HG02623 (cell line): ENCODE measurements around the gene ZNF787.

Experiments
- ATAC-seq: cut with Tn5 transposase; IDR thresholded peaks from one replicate; pipeline ENCODE4 v1.9.1; 2021; ENCODE audit warnings: moderate library complexity; ENCODE audit not compliant: unreplicated experiment

The ZNF787 gene

DNA sequence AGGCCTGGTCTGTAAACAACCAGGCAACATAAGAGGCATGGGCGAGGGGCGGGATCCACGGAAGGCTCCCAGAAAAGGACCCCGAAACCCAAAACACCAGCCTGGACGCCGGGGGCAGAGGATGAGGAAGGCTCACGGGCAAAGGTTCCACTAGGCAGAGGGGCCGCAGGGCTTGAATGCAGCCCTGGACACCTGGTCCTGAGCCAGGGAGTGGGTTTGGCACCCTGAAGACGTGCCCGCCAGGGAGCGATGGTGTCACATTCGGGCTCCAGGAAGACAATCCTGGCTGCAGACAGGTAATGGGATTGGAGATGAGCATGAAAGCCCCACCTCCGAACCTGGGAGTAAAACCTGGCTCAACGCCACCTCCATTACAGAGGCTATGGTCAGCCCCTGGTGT is 31.8 kb downstream of the ZNF787 start:
- ATAC-seq, result no peak

DNA sequence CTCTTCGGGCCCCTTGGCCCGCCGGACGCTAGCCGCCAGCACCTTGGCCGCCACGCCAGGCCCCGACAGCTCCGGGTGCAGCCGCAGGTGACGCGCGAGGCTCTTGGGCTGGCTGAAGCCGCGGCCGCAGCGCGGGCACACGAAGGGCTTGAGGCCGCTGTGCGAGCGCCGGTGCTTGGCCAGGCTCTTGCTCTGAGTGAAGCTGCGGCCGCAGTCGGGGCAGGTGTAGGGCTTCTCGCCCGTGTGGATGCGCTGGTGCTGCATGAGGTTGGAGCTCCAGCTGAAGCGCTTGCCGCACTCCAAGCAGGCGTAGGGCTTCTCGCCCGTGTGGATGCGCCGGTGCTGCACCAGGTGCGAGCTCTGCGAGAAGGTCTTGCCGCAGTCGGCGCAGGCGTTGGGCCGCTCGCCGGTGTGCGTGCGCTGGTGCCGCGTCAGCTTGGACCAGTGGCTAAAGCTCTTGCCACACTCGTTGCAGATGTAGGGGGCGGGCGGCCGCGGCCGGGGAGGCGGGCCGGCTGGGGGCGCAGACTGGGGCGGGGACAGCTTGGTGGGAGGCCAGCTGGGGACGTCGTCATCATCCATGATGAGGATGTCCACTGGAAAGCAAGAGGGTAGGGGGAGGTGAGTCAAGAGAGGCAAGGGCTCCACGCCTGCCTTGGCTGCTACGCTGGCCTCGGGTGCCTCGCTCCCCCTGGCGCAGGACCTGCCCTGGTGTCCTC is 32.4 kb downstream of the ZNF787 start:
- ATAC-seq, result no peak

- no peak for ATAC-seq
These were observed 33.2 kb downstream of the ZNF787 start for GRCh38 chr19:56087647-56088496.

GRCh38 chr19:56086671-56087430 is 34.2 kb downstream of the ZNF787 start:
- ATAC-seq, result no peak

DNA sequence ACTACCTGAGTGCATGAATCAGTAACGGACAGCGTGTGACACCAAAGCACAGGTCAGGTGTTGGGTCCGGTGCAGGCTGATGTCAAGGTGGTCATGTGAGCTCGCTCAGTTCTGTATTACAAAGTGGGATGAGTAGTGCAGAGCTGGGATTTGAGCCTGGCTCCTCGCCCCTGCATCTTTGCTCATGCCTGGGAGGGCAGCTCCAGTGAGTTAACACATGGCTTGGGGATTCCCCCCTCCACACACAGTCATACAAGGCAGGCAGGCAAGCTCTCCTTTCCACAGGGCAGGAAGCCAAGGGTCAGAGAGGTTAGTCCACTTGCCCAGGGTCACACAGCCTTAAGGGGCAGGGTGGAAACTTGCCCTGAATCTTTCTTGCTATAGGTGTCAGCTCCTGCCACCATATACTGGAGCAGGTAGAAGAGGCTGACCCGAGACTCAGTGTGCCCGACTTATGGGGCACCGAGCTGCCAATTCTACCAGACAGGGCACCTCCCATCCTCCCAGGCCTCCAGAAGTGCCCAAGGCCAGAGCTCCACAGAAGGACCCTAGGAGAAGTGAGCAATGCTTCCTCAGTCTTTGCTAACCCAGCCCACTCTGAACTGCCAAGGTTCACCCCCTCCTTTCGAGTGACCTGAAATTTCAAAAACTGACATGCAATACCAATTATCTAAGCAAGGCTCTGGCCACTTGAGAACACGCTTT is 35.4 kb downstream of the ZNF787 start:
- ATAC-seq, result no peak

- ATAC-seq, result no peak
These were observed 36.1 kb downstream of the ZNF787 start for GRCh38 chr19:56084835-56085536.

DNA sequence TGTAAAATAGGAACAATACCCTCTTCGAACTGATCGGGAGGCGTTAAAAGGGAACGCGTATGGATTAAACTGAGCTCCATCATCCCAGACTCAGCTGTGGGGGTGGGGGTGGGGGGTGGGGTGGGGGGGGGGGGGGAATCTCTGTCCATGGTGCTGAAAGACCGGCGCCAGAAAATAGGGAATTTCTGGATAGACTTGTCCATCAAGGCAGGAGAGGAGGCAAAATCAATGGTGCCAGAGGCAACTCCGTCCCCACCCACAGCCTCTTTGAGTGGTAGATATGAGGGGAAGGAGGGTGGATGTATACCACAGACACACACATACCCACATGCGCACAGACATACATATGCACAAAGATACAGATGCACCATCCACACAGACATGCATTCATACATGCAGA is 37.4 kb downstream of the ZNF787 start:
- no peak for ATAC-seq

- peak; percentile 80 for ATAC-seq
These were observed 40.3 kb downstream of the ZNF787 start for GRCh38 chr19:56080669-56081401.

GRCh38 chr19:56079609-56080008 is 41.5 kb downstream of the ZNF787 start:
- ATAC-seq, result no peak

GRCh38 chr19:56076498-56076897 is 44.6 kb downstream of the ZNF787 start:
- ATAC-seq, result no peak

DNA sequence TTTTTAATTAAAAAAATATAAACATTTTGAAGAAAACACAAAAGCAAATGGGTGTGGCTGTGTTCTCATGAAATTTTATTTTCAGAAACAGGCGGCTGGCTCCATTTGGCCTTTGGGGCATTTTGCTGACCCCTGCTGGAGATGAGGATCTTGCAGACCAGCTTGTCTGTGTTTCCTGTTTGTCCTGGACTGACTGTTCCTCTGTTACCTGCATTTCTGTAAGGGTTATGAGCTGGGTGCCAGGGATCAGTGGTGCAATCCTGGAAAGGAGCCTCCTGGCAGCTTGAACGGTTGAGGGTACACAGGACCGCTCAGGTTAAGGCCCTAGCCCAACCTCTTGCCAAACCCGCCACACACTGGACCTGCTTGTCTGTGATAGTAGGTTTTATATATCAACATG is 49.9 kb downstream of the ZNF787 start:
- ATAC-seq, result no peak

DNA sequence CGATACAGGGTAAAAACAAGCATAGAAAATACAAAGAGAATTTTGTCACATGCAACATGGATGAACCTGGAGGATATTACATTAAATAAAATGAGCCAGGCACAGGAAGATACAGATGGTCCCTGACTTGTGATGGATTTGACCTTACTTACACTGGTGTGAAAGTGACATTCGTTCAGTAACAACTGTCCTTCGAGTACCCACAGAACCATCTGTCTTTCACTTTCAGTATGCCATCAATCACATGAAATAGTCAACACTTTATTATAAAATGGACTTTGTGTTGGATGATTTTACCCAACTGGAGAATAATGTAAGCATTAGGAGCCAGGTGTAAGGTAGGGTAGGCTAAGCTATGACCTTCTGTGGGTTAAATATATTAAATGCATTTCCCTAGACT is 51.5 kb downstream of the ZNF787 start:
- no peak for ATAC-seq

- ATAC-seq, result no peak
These were observed 54.7 kb downstream of the ZNF787 start for GRCh38 chr19:56066152-56067023.

DNA sequence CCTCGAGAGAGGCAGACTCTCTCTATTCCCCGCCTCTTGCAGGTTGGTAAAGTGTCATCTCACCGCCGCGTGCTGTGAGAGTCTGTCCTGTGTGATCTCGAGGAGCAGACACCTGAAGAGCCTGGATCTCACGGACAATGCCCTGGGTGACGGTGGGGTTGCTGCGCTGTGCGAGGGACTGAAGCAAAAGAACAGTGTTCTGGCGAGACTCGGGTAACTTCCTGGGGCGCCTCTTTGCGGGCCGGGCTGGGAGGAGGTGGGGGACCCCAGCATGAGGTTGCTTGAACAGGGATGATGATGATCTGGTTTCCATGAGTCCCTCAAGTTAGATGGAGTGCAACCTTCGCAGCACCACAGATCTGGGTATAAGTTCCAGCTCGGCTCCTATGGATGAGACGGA is 67.5 kb downstream of the ZNF787 start:
- ATAC-seq, result no peak
